GM18526 (cell line): ENCODE results near the gene ERBB4.

ENCODE experiments used
- POLR2A ChIP-seq: IDR thresholded peaks from 3 replicates; pipeline ENCODE4 v1.6.1; 2011; ENCODE audit not compliant: insufficient read length; ENCODE audit errors: extremely low read depth

Gene ERBB4

GRCh38 chr2:212186166-212186565 lies 352.4 kb downstream of the ERBB4 start:
- no peak for TF ChIP-seq POLR2A

GRCh38 chr2:212181646-212182045 lies 357.0 kb downstream of the ERBB4 start:
- no peak for TF ChIP-seq POLR2A

- no peak for TF ChIP-seq POLR2A
Measured at GRCh38 chr2:212180408-212181083, 358.1 kb downstream of the ERBB4 start.

- TF ChIP-seq POLR2A: no peak
Measured at GRCh38 chr2:212177724-212178123, 360.9 kb downstream of the ERBB4 start.

- TF ChIP-seq POLR2A: no peak
Measured at GRCh38 chr2:212176151-212176550, 362.5 kb downstream of the ERBB4 start.

GRCh38 chr2:212173756-212174510 lies 364.7 kb downstream of the ERBB4 start:
- no peak for TF ChIP-seq POLR2A

- no peak for TF ChIP-seq POLR2A
Measured at GRCh38 chr2:212173331-212173730, 365.3 kb downstream of the ERBB4 start.

GRCh38 chr2:212170382-212170781 lies 368.2 kb downstream of the ERBB4 start:
- no peak for TF ChIP-seq POLR2A

- no peak for TF ChIP-seq POLR2A
Measured at GRCh38 chr2:212158081-212158480, 380.5 kb downstream of the ERBB4 start.

GRCh38 chr2:212157012-212157411 lies 381.6 kb downstream of the ERBB4 start:
- no peak for TF ChIP-seq POLR2A

GRCh38 chr2:212156088-212156487 lies 382.5 kb downstream of the ERBB4 start:
- TF ChIP-seq POLR2A: no peak

- TF ChIP-seq POLR2A: no peak
Measured at GRCh38 chr2:212154477-212154878, 384.1 kb downstream of the ERBB4 start.

- TF ChIP-seq POLR2A: no peak
Measured at GRCh38 chr2:212153923-212154322, 384.7 kb downstream of the ERBB4 start.

GRCh38 chr2:212147921-212148513 lies 390.6 kb downstream of the ERBB4 start:
- no peak for TF ChIP-seq POLR2A

- TF ChIP-seq POLR2A: no peak
Measured at GRCh38 chr2:212146416-212146815, 392.2 kb downstream of the ERBB4 start.

GRCh38 chr2:212145121-212145520 lies 393.5 kb downstream of the ERBB4 start:
- no peak for TF ChIP-seq POLR2A
